Activated naive CD4-positive, alpha-beta T cell treated with anti-CD3 and anti-CD28 coated beads, Interleukin-2, amount 50 U/mL, for 72 hours (primary cell): ENCODE data around the gene CCNA2. TPM values are rescaled to one million over a fixed set of nuclear protein-coding genes. Genes with fewer than 3 reads are reported as not detected.
A peak's percentile ranks its signal among the peaks of the same experiment; 100 is the strongest.

Experiments
- ATAC-seq, 2 donors: fragments of 150-1000 bp; cut with Tn5 transposase; 2 replicates each; pipeline ENCODE4 v1.10.0; 2021; ENCODE audit warnings: mild to moderate bottlenecking in 2 of 2, moderate library complexity in 2 of 2
- DNase-seq, 2 donors: peaks; one replicate each; pipeline ENCODE4 v3.0.0; 2021 to 2022; ENCODE audit warnings: low spot score in 2 of 2
- H3K27ac Mint-ChIP-seq, 2 donors: one replicate each; pipeline ENCODE4 v1.8.0; 2022; ENCODE audit warnings: mild to moderate bottlenecking in 2 of 2, mixed read lengths in 2 of 2
- H3K36me3 Mint-ChIP-seq, 2 donors: one replicate each; pipeline ENCODE4 v1.8.0; 2022; ENCODE audit warnings: mixed read lengths in 2 of 2
- H3K9me3 Mint-ChIP-seq, 2 donors: one replicate each; pipeline ENCODE4 v1.8.0; 2022; ENCODE audit warnings: mixed read lengths in 2 of 2
- total RNA-seq, 2 donors: library from RNA; stranded (reverse); gene quantifications; one replicate each; pipeline ENCODE4 v1.2.3, GENCODE V29; 2022

The CCNA2 gene
- total RNA-seq, 2 donors from 2014 or later, result 105 to 125 TPM

DNA sequence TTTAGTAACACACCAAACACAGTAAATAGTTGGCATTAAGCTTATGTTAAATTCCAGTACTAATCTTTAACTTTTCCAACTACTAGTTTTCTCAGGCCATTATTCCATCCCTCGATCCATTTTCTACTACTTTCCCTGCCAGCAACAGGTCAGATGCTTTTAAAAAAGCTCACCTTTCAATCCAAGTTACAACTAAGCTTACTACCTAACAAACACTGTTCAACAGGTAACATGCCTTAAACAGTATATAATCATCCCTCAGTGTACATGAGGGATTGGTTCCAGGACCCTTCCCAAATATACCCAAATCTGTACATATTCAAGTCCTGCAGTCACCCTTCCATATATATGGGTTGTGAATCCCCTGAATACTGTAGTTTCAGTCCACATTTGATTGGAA is 5.5 kb downstream of the CCNA2 start:
- H3K27ac Mint-ChIP-seq, result peak overlapping the region; percentile 1 to 10
- ATAC-seq, result no peak
- no peaks in the 10 kb centered on the region for H3K9me3 Mint-ChIP-seq
- H3K36me3 Mint-ChIP-seq, result peaks cover 20 to 21% of the 10 kb centered on the region in 2 donors
- DNase-seq, result no peak

- H3K9me3 Mint-ChIP-seq, result no peaks in the 10 kb centered on the region
- ATAC-seq (no peak), DNase-seq (no peak)
- peaks cover 16 to 19% of the 10 kb centered on the region in 2 donors for H3K36me3 Mint-ChIP-seq
- H3K27ac Mint-ChIP-seq, result peak overlapping the region; percentile 1 to 10
Measured at GRCh38 chr4:121817701-121818100, 6.0 kb downstream of the CCNA2 start.

DNA sequence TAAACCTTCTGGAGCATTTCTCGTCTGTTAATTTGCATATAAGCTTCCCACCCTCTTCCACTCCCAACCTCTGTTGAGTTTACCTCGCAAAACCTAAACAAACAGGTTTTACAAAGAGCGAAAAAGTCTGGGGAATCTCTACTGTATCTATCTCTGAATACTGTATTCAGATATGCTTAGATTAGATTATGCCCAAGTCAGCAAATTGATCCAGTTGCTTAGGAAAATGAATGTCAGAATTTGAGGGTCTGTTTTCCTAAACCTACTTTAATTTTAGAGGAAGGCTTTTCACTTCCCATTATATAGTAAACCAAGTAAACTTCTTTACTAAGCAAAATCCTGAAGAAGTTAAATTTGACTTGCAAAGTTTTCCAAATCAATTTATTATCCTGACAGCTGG is 6.7 kb downstream of the CCNA2 start:
- Mint-ChIP-seq H3K27ac (no peak overlapping the region), H3K36me3 (peaks cover 10 to 13% of the 10 kb centered on the region in 2 donors), H3K9me3 (no peaks in the 10 kb centered on the region)
- ATAC-seq, result no peak
- no peak for DNase-seq

- no peak for DNase-seq
- no peak overlapping the region for H3K27ac Mint-ChIP-seq
- no peaks in the 10 kb centered on the region for H3K9me3 Mint-ChIP-seq
- ATAC-seq, result no peak
- peaks cover 10 to 21% of the 10 kb centered on the region in 2 donors for H3K36me3 Mint-ChIP-seq
Measured at GRCh38 chr4:121814756-121815155, 8.9 kb downstream of the CCNA2 start.

DNA sequence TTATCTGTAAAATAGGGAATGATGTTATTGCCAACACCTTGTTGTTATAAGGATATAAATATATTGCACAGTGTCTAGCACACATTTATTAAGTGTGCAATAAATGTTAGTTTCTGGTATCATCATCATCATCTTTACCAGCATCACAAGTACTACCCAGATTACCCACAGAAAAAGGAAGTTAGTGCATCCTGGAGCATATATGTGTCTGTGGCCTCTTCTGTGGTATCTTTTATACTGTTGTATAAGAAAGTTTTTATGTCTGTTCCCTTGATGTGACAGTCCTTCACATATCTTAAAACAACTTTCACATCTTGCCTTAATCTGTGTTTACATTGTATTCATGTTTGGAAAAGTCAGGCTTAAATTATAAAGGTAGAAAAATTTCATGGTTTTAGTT is 12.6 kb downstream of the CCNA2 start:
- Mint-ChIP-seq H3K27ac (no peak overlapping the region), H3K36me3 (peaks cover 0 to 13% of the 10 kb centered on the region in 2 donors), H3K9me3 (no peaks in the 10 kb centered on the region)
- ATAC-seq, result peak in 1 of 2 donors; percentile 47
- no peak for DNase-seq

DNA sequence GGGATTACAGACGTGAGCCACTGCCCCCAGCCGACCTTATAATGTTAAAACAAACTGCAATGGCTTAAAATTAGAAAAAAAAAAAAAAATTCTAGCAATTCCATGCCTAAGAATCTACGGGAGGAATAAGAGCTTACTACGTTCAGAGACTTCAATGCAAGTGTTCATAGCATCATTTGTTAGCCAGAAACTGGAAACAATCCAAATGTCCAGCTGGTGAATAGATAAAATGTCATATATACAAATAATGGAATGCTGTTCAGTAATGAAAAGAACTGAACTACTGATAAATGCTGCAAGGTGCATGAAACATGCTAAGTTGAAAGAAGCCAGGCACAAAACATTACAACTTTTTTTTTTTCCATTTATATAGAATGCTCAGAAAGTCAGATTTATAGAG is 17.3 kb downstream of the CCNA2 start:
- DNase-seq (no peak), ATAC-seq (no peak)
- Mint-ChIP-seq H3K27ac (peak overlapping the region in 1 of 2 donors; percentile 10), H3K36me3 (peaks cover 21 to 29% of the 10 kb centered on the region in 2 donors), H3K9me3 (no peaks in the 10 kb centered on the region)

- no peak for DNase-seq
- Mint-ChIP-seq H3K27ac (peak overlapping the region; percentile 97 to 98), H3K9me3 (no peaks in the 10 kb centered on the region), H3K36me3 (peaks cover 29 to 32% of the 10 kb centered on the region in 2 donors)
- no peak for ATAC-seq
Measured at GRCh38 chr4:121801715-121802075, 22.0 kb downstream of the CCNA2 start.

- Mint-ChIP-seq H3K9me3 (no peaks in the 10 kb centered on the region), H3K27ac (peak within 1 kb of the TSS; percentile 97 to 98), H3K36me3 (peaks cover 29 to 32% of the 10 kb centered on the region in 2 donors)
- ATAC-seq (peak; percentile 81 to 83), DNase-seq (peak; percentile 94 to 95)
Measured at GRCh38 chr4:121800961-121801714, 22.5 kb downstream of the CCNA2 start, which contains the start of gene EXOSC9. Gene EXOSC9 (plus strand): TSS chr4:121801323. CDS start chr4:121801425, 102 bp downstream.

DNA sequence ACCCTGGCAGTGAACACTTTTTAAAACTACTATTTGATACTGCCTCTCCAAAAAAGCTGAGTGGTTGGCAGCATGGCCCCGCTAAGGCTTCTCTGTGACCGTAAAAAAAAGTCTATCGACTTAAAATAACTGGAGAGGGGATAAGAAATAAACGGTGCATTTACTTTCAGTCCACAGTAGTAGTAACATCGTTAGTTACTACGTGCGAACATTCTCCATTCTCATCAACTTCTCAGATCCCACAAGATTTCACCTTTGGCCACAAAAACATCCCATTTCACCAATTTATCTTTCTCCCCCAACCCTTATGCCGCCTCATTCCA is 23.1 kb downstream of the CCNA2 start:
- ATAC-seq (peak; percentile 6 to 45), DNase-seq (no peak)
- peaks cover 29 to 32% of the 10 kb centered on the region in 2 donors for H3K36me3 Mint-ChIP-seq
- H3K9me3 Mint-ChIP-seq, result no peaks in the 10 kb centered on the region
- peak overlapping the region; percentile 97 to 98 for H3K27ac Mint-ChIP-seq

- ATAC-seq (no peak), DNase-seq (no peak)
- Mint-ChIP-seq H3K27ac (peak overlapping the region; percentile 97 to 98), H3K9me3 (no peaks in the 10 kb centered on the region), H3K36me3 (peaks cover 23 to 28% of the 10 kb centered on the region in 2 donors)
Measured at GRCh38 chr4:121799867-121800501, 23.7 kb downstream of the CCNA2 start.

GRCh38 chr4:121799208-121799823 is 24.4 kb downstream of the CCNA2 start:
- H3K36me3 Mint-ChIP-seq, result peaks cover 23 to 25% of the 10 kb centered on the region in 2 donors
- H3K27ac Mint-ChIP-seq, result peak overlapping the region; percentile 77 to 97
- no peak for ATAC-seq
- H3K9me3 Mint-ChIP-seq, result no peaks in the 10 kb centered on the region
- DNase-seq, result no peak

DNA sequence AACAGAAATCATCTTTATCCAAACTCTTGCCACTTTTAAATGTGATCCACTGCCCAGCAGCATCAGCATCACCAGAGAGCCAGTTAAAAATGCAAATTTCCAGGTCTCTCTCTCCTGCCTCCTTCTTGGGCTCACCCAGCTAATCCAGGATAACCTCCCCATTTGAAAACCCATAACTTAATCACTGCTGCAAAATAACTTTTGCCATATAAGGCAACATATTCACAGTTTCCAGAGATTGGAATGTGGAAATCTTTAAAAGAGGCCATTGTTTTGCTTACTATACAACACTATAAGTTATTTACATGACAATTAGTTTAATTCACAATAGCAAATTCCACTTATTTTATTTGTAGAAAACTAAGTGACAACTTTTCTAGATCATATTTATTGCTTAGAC is 27.4 kb downstream of the CCNA2 start:
- no peaks in the 10 kb centered on the region for H3K9me3 Mint-ChIP-seq
- no peak for ATAC-seq
- no peak overlapping the region for H3K27ac Mint-ChIP-seq
- no peak for DNase-seq
- H3K36me3 Mint-ChIP-seq, result peaks cover 7 to 9% of the 10 kb centered on the region in 2 donors

DNA sequence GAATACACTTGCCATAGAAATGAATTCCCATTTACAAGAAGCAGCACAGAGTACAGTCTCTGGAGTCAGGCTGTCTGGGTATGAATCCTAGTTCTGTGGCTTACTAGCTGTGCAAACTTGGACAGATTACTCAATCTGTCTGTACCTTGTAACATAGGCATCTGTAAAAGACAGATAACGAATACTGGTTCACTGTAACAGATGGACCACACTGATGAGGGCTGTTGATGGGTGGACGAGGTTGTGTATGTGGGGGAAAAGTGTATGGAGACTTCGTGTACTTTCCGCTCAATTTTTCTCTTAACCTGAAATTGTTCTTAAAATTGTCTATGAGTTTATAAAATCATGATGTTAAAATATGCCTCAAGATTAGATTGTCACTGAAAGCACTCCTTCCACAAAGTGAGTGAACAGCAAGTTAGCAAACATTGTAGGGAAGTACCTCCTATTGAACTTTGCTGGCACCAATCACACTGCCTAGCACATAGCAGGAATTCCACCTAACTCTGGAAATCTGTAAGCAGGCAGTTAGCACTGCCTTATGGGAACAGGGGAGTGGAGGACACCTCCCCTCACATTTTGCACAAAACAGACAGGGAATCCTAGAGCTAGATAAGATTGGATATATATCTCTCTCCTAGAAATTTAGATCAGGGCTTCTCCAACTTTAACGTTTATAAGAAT is 29.0 kb downstream of the CCNA2 start:
- no peak for ATAC-seq
- Mint-ChIP-seq H3K9me3 (no peaks in the 10 kb centered on the region), H3K27ac (no peak overlapping the region), H3K36me3 (no peaks in the 10 kb centered on the region)
- no peak for DNase-seq

- H3K36me3 Mint-ChIP-seq, result no peaks in the 10 kb centered on the region
- no peak overlapping the region for H3K27ac Mint-ChIP-seq
- no peaks in the 10 kb centered on the region for H3K9me3 Mint-ChIP-seq
- ATAC-seq, result peak in 1 of 2 donors; percentile 42
- no peak for DNase-seq
Measured at GRCh38 chr4:121792966-121793365, 30.7 kb downstream of the CCNA2 start.

DNA sequence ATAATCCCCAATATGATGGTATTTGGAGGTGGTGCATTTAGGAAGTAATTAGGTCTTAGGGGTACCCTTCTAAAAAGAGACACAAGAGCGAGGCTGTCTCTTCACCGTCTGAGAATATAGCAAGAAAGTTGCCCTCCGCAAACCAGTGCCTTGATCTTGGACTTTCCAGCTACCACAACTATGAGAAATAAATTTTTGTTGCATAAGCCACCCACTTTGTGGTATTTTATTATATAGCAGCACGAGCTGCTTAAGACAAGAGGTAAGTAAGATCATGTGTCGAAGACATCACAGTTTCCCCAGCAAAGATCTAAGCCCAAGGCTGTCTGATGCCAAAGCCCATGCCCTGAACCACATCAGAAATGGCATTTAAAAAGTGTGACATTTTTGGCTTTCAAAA is 32.2 kb downstream of the CCNA2 start:
- Mint-ChIP-seq H3K27ac (no peak overlapping the region), H3K9me3 (no peaks in the 10 kb centered on the region), H3K36me3 (no peaks in the 10 kb centered on the region)
- ATAC-seq (no peak), DNase-seq (no peak)

GRCh38 chr4:121790976-121791375 is 32.7 kb downstream of the CCNA2 start:
- no peaks in the 10 kb centered on the region for H3K9me3 Mint-ChIP-seq
- no peak overlapping the region for H3K27ac Mint-ChIP-seq
- ATAC-seq (no peak), DNase-seq (no peak)
- H3K36me3 Mint-ChIP-seq, result no peaks in the 10 kb centered on the region
